Vagina (tissue), 2 donors: ENCODE results near the gene MAIP1.

Experiments used
- POLR2A ChIP-seq, 2 donors: fragments of 450-650 bp; IDR thresholded peaks; one replicate each; pipeline ENCODE4 v1.6.1; 2017; ENCODE audit warnings: antibody characterized with exemption in 2 of 2, mild to moderate bottlenecking in 2 of 2, moderate library complexity in 2 of 2
- POLR2AphosphoS5 ChIP-seq, 2 donors: sonication (generic); formaldehyde crosslinking; IDR thresholded peaks; one replicate each; pipeline ENCODE4 v1.9.0; 2017; ENCODE audit warnings: antibody characterized with exemption in 2 of 2, mild to moderate bottlenecking in 2 of 2, low read depth in 1 of 2; ENCODE audit not compliant: insufficient read depth in 1 of 2
- TF ChIP-seq, protein P1 (sequence below), 3 experiments: fragments of 450-650 bp in 2 of 3; fragments of 200-600 bp in 1 of 3; sonication (generic) in 1 of 3; IDR thresholded peaks; one replicate each; pipeline ENCODE4 v1.5.1; 2017 to 2019; ENCODE audit warnings: antibody characterized with exemption in 3 of 3, mild to moderate bottlenecking in 2 of 3, moderate library complexity in 2 of 3

GRCh38 chr2:199958014-199958413 is 2.6 kb downstream of the MAIP1 start:
- TF ChIP-seq, protein P1, sequence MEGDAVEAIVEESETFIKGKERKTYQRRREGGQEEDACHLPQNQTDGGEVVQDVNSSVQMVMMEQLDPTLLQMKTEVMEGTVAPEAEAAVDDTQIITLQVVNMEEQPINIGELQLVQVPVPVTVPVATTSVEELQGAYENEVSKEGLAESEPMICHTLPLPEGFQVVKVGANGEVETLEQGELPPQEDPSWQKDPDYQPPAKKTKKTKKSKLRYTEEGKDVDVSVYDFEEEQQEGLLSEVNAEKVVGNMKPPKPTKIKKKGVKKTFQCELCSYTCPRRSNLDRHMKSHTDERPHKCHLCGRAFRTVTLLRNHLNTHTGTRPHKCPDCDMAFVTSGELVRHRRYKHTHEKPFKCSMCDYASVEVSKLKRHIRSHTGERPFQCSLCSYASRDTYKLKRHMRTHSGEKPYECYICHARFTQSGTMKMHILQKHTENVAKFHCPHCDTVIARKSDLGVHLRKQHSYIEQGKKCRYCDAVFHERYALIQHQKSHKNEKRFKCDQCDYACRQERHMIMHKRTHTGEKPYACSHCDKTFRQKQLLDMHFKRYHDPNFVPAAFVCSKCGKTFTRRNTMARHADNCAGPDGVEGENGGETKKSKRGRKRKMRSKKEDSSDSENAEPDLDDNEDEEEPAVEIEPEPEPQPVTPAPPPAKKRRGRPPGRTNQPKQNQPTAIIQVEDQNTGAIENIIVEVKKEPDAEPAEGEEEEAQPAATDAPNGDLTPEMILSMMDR (IDR thresholded peaks at IDR 0.05): no peak
- TF ChIP-seq POLR2A (IDR thresholded peaks at IDR 0.05) (no peak), POLR2AphosphoS5 (IDR thresholded peaks at IDR 0.05; ENCODE audit: insufficient read depth in 1 of 2, low read depth in 1 of 2) (no peak)
